ENCODE results near the gene AP3B1.
"Not testable (repeated sequence)": the region's sequence is repeated elsewhere in the genome, so short reads cannot be mapped to it uniquely, and the experiment has no call there.

The AP3B1 gene

DNA sequence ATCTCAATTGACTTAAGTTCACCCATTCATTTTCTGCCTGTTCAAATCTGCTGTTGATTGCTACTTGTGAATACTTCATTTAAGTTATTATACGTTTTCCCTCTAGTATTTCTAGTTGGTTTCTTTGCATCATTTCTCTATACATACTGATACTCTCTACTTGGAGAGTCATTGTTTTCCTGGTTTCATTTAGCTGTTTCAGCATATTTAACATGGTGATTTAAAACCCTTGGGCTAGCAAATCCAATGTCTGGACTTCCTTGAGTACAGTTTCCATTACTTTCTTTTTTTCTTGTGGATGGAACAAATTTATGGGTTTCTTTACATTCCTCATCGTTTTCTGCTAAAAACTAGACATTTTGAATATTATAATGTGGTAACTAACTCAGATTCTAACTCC is 90.7 kb downstream of the AP3B1 start:
- POLR2A ChIA-PET = no interaction called here
- no peak overlapping the region for H3K4me3 ChIP-seq (ENCODE audit: low read depth, low read length)
- no peak for DNase-seq (ENCODE audit: low read depth, low spot score)
- TF ChIP-seq, protein P1, sequence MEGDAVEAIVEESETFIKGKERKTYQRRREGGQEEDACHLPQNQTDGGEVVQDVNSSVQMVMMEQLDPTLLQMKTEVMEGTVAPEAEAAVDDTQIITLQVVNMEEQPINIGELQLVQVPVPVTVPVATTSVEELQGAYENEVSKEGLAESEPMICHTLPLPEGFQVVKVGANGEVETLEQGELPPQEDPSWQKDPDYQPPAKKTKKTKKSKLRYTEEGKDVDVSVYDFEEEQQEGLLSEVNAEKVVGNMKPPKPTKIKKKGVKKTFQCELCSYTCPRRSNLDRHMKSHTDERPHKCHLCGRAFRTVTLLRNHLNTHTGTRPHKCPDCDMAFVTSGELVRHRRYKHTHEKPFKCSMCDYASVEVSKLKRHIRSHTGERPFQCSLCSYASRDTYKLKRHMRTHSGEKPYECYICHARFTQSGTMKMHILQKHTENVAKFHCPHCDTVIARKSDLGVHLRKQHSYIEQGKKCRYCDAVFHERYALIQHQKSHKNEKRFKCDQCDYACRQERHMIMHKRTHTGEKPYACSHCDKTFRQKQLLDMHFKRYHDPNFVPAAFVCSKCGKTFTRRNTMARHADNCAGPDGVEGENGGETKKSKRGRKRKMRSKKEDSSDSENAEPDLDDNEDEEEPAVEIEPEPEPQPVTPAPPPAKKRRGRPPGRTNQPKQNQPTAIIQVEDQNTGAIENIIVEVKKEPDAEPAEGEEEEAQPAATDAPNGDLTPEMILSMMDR (IDR thresholded peaks at IDR 0.05; ENCODE audit: insufficient read depth, low read length, missing control alignments) = no peak
- CTCF ChIA-PET = interaction anchor here (1.7 kb wide), 1 partner anchor 13 kb away, joined by 3 read pairs; no protein-coding TSS in a partner anchor

DNA sequence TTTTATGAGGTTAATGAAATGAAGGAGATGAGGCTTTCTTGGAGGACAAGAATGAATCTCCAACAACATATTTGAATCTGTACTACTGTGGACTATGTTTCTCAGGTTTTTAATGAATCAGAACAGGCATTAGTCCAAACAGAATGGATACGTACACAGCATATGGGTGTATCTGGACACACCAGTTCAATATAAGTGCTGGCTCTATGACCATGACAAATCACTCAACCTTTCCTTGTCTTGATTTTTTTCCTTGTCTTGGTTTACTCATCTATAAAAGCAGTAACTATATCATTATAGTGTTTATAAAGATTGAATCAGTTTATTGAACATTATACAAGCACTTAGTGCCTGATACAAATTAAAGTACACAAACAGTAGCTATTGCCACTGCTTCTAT is 104.1 kb downstream of the AP3B1 start:
- ChIA-PET CTCF (interaction anchor here (1.5 kb wide), 1 partner anchor 78 kb away, joined by 3 read pairs; no protein-coding TSS in a partner anchor), POLR2A (no interaction called here)
- TF ChIP-seq, protein P1 (IDR thresholded peaks at IDR 0.05; ENCODE audit: insufficient read depth, low read length, missing control alignments) = no peak
- DNase-seq (ENCODE audit: low read depth, low spot score) = no peak
- H3K4me3 ChIP-seq (ENCODE audit: low read depth, low read length) = no peak overlapping the region

DNA sequence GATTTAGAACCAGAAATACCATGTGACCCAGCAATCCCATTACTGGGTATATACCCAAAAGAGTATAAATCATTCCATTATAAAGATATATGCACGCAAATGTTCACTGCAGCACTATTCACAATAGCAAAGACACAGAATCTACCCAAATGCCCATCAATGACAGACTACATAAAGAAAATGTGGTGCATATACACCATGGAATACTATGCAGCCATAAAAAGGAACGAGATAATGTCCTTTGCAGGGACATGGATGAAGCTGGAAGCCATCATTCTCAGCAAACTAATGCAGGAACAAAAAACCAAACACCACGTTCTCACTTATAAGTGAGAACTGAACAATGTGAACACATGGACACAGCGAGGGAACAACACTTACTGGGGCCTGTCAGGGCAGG is 105.8 kb downstream of the AP3B1 start:
- H3K4me3 ChIP-seq (ENCODE audit: low read depth, low read length); DNase-seq (ENCODE audit: low read depth, low spot score); POLR2A ChIA-PET: not testable (repeated sequence)
- CTCF ChIA-PET = interaction anchor here (1.0 kb wide), 1 partner anchor 27 kb away, joined by 3 read pairs; no protein-coding TSS in a partner anchor

DNA sequence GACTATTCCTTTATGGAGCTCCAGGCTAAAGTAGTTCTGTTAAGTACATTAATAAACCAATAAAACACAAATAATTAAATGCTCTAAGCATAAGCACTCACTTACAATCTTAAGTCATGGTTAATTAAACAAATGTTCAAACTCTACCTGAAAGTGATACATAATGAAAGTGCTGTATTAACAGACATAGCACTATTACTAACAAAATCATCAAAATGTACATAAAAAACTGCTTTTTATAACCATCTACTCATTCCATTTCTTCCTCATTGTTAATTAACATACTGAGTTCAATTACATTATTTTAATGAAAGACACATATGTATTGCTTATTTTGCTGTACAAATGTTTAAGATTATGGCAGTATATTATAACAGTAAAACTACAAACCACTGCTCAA is 107.3 kb downstream of the AP3B1 start:
- ChIA-PET POLR2A (no interaction called here), CTCF (no interaction called here)
- DNase-seq (ENCODE audit: low read depth, low spot score) = no peak
- no peak overlapping the region for H3K4me3 ChIP-seq (ENCODE audit: low read depth, low read length)
- TF ChIP-seq, protein P1 (IDR thresholded peaks at IDR 0.05; ENCODE audit: insufficient read depth, low read length, missing control alignments) = no peak

DNA sequence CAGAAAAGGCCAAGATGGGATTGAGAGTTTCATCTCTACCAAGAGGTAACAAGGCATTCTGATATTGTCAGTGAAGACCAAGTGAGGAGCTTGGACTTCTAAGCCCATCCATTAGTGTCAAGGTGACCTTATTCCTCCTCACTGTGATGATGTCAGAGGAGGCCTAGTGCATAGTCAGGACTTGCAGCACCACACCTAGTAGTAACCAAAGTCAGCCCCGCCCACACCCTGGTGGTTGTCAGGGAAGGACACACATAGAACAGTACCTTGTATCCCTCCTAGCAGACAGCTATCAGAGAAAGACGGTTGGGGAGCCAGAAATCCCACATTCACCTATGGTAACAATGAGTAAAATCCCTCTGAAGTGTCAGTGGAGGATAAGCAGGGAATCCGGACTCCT is 111.7 kb downstream of the AP3B1 start:
- ChIA-PET CTCF (no interaction called here), POLR2A (no interaction called here)
- TF ChIP-seq, protein P1 (IDR thresholded peaks at IDR 0.05; ENCODE audit: insufficient read depth, low read length, missing control alignments) = no peak
- H3K4me3 ChIP-seq (ENCODE audit: low read depth, low read length) = no peak overlapping the region
- no peak for DNase-seq (ENCODE audit: low read depth, low spot score)

DNA sequence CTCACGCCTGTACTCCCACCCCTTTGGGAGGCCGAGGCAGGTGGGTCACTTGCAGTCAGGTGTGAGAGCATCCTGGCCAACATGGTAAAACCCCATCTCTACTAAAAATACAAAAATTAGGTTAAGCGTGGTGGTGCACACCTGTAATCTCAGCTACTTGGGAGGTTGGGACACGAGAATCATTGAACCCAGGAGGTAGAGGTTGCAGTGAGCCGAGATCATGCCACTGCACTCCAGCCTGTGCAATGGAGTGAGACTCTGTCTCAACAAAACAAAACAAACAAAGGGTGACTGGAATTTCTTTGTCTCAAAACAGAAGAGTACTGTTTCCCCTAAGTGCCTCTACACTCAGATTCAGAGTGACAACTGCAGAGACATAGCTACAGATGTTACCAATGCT is 116.1 kb downstream of the AP3B1 start:
- ChIA-PET POLR2A (no interaction called here), CTCF (no interaction called here)
- no peak for DNase-seq (ENCODE audit: low read depth, low spot score)
- TF ChIP-seq, protein P1 (IDR thresholded peaks at IDR 0.05; ENCODE audit: insufficient read depth, low read length, missing control alignments) = no peak
- H3K4me3 ChIP-seq (ENCODE audit: low read depth, low read length) = no peak overlapping the region

DNA sequence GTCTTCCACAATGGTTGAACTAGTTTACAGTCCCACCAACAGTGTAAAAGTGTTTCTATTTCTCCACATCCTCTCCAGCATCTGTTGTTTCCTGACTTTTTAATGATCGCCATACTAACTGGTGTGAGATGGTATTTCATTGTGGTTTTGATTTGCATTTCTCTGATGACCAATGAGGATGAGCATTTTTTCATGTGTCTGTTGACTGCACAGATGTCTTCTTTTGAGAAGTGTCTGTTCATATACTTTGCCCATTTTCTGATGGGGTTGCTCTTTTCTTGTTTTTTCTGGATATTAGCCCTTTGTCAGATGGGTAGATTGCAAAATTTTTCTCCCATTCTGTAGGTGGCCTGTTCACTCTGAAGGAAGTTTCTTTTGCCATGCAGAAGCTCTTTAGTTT is 124.2 kb downstream of the AP3B1 start:
- not testable (repeated sequence) for H3K4me3 ChIP-seq (ENCODE audit: low read depth, low read length); DNase-seq (ENCODE audit: low read depth, low spot score)
- ChIA-PET CTCF (interaction anchor here (0.6 to 1.5 kb wide), 2 partner anchors 8 to 112 kb away, joined by 3 read pairs; no protein-coding TSS in a partner anchor), POLR2A (interaction anchor here (0.6 kb wide), 1 partner anchor 660 kb away, joined by 3 read pairs; no protein-coding TSS in a partner anchor)
